Stimulated activated CD4-positive, alpha-beta T cell treated with anti-CD3 and anti-CD28 coated beads, Interleukin-1b, Interleukin-23, amount 100 ng/mL, for 48 hours (primary cell): ENCODE results near the gene PNLIPRP2.

ENCODE experiments used
- DNase-seq: peaks from one replicate; pipeline ENCODE4 v3.0.0-alpha.2; 2020

Gene PNLIPRP2

DNA sequence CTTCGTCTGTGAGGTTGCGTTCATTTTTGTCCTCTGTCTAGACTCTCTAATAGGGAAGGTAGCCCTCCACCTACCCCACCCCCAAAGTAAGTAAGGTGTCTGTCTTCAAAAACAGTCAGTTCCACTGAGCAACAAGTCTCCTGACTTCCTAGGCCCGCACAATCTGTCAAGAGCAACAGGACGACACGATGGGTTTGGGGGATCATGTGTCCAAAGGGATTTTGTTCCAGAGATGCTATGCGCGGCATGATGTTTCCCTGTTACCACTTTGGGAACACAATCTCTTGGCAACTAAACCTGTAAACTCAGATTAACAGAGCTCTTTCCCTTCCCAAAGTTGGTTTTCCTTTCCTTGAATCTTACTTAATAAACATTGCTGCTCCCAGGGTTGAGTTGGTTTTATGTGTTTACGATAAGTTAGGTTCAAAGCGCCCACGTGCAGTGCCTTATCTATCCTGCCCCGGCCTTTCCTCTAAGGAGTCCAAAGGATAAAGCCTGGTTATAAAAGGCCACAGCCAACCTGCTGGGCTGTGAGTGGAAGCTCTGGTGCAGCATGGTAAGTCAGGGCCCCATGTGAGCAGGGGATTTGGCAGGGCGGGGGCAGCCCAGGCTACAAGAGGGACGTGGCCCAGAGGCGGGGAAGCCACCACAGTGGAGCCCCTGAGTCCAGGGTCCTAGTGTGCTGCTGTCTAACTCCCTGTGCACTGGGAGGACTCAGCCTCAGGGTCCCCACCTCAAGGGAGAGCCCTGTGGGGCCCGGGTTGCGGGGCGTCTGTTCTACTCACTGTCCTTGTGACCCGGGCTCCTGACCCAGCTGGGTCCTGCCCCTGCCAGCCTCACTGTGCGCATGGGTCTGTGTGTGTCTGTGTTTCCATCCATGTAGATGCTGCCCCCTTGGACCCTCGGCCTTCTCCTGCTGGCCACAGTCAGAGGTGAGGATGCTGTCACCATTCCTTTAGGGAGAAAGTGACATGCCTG, at the start of gene PNLIPRP2:
Gene PNLIPRP2, plus strand, starts transcription at position 531 of the 978 bp plus-strand sequence.
- DNase-seq: no peak

DNA sequence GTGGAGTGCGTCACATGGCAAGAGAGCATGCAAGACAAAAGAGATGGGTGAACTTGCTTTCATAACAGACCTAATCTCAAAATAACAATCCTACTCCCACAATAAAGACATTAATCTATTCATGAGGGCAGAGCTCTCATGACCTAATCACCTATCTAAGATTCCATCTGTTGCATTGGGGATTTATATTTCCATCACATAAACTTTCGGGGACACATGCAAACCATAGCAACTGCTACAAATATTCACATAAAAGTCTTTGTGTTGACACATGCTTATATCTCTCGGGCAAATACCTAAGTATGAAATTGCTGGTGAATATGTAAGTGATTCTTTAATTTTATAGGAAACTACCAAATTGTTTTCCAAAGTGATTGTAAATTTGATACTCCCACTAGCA, 46.0 kb upstream of the PNLIPRP2 start:
- DNase-seq: no peak

DNA sequence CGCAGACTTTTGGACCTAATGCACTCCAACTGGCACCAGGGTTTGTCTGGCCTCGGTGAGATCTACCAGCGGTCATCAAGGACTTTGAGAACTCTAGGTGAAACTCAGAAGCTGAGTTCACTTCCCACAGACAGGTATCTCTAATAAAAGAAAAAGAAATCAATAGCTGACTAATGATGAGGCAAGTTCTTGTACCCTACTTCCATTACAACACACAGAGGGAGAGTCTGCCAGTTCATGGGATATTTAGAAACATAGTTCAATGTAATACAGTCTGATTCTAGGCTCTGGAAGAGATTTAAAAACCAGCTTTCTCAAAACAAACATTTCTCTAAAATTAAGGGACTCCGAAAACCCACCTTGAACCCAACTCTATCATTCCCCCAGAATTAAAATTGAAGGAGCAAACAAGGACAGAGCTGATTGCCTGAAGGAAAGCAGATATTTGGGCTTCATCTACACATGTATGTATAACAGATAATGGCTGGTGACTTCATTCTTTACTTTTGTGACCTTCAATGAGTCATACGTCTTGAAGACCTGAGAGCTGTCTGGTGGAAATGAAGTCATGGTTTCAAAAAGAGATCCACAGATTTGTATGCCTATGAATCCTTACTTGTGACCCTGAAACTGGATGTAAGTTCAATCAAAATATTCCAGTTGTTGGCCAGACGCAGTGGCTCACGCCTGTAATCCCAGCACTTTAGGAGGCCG, 32.7 kb upstream of the PNLIPRP2 start:
- no peak for DNase-seq

DNA sequence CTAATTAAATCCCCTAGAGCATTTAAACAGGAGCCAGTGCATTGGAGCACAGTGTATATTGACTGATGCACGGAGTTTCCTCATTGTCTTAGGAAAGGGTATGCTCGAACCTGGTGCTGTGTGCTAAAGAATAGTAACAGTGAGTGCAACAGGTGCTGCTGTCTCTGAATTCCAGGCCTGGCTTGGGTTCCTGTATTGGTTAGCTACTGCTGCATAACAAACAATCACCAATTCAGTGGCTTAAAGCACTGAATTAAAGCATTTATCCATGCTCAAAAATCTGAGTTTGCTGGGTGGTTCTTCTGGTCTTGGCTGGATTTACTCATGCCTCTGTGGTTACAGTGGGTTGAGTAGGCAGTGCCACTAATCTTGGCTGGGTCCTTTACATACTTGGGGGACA, 31.8 kb upstream of the PNLIPRP2 start:
- no peak for DNase-seq

DNA sequence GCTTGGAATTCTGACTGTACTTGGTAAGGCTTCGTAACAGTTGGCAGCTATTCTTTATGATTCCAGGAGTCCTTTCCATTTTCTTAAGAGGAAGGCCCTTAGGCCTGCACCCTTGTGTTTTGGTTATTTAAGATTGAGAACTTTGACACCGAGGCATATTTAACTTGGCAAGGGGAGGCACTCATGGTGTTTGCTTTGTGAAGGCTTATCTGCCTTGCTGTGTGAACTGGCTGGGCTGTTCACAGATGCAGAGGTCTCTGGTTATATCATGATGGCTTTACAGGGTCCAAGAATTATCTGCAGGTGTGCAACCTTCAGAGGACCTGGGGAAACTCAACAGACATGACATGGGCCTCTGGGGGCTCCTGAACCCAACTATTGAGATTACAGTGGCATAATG, 30.8 kb upstream of the PNLIPRP2 start:
- DNase-seq: no peak

DNA sequence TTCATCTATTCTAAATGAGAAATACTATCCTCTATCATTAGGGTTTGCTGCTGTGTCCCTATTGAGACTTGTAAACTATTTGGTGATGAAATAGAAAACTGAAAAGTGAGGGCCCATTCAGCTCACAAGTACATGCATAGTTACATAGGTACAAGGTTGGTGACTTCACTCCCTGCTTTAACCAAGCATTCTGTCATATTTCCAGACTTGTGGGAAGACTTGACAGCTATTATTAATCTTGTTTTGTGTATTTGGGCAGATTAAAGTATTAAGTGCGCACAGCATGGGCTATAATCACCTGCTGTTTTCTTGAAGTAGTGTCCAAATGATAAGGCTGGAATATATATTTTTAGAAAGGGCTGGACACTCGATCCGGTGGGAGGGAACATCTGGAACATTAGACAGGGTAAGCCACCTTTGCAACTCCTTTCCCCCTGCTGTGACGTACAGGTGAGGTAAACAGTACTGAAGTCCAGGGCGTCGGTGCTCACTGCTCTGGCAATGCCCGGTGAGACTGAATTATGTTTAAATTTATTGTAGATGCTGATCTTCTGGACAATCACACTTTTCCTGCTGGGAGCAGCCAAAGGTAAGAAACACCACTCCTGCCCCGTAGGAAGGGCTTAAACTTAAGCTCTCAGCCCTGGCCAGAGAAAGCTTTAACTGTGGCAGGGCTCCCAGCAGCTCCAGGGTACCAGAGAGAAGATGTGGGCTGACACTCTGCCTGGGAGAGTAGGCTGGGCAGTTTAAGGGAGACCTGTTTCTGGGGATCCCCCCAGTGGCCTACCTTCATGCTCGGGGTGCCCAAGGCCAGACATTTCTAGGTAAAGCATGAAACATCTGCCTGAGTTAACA, 29.9 kb upstream of the PNLIPRP2 start, which contains the start of gene PNLIPRP1:
Gene PNLIPRP1, plus strand, starts transcription at position 370 of the 855 bp plus-strand sequence. Its CDS starts 171 bp downstream, at position 541.
- no peak for DNase-seq

DNA sequence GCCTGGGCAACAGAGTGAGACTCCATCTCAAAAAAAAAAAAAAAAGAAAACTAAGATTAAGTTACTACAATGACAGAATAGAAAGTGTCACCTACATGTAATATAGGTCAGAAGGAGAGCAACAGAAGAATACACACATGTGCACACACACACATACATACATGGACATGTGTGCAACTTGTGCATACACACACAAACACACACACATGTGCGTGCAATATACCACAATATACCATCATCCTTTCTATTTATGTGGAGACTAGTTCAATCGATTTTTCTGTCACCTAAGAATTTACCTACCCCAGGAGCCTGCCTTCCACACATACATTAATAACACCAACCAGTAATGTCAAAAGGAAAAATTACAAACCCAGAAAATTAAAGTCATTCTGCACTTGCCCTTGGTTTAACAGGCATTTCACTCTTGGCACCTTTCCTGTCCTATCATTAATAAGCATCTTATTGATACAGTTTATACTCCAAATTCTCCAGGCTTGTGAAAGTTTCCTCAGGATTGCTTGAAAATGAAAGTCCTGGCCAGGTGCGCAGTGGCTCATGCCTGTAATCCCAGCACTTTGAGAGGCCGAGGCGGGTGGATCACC, 27.5 kb upstream of the PNLIPRP2 start:
- DNase-seq: no peak

DNA sequence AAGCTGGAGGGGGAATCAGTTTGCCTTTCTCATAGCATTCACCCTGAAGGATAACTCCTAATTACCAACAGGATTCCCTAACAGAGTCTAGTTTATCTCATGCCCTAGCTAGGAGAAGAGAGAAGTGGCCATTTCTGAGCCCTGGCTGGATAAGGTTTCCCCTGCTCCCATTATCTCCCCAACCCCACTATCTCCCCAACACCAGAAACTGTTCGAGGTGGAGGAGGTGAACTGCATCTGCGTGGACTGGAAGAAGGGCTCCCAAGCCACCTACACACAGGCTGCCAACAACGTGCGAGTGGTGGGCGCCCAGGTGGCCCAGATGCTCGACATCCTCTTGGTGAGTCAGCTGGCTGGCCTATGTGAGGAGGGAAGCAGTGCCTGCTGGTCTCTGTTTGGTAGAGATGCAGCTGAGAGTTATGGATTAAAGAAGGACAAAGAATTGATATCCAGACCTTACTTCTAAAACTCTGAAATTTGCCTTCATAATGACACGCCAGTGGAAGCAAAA, 26.2 kb upstream of the PNLIPRP2 start:
- DNase-seq: no peak

DNA sequence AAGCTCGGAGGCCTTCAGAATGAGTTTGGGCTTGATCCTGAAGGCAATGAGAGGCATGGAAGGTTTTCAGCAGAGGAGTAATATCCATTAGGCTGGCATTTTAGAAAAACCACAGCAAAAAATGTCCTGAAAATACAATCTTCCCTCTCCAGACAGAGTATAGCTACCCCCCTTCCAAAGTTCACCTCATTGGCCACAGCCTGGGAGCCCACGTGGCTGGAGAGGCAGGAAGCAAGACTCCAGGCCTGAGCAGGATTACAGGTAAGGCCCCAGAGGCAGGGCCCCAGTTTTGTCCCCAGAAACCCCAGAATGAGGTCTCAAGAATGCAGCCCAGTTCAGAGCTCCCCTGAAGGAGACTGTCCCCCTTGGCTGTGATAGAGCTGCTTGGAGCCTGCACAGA, 24.7 kb upstream of the PNLIPRP2 start:
- no peak for DNase-seq

DNA sequence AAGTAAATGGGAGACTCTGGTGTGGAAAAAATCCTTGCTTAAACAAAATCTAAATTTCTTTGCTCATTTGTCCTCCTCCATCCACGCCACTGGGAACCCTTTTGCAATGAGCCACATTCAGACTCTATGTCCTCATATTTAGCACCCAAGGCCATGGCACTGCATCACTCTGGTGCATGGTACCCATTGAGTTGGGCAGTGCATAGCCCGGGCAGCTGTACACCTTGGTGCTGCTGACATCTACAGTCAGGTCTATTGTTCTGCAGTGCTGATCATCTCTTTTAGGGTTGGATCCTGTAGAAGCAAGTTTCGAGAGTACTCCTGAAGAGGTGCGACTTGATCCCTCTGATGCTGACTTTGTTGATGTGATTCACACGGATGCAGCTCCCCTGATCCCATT, 23.2 kb upstream of the PNLIPRP2 start:
- DNase-seq: no peak

DNA sequence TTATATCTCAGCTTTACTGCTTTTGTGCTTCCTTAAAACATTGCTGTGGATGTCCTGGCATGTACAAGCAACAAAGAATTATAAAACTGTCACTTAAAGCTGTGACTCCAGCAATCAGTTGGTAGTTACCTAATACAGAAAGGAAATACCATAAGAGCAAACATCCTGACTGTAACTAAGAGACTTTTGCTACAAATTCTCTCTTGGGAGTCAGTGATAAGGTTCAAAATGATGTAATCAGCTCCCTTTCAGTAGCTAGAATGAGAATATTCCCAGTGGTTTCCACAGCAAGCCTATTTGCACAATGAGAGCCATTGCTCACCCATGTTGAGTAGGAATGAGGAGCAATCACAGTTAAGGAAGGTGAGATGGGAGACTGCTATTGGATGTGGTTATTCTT, 22.4 kb upstream of the PNLIPRP2 start:
- DNase-seq: no peak

DNA sequence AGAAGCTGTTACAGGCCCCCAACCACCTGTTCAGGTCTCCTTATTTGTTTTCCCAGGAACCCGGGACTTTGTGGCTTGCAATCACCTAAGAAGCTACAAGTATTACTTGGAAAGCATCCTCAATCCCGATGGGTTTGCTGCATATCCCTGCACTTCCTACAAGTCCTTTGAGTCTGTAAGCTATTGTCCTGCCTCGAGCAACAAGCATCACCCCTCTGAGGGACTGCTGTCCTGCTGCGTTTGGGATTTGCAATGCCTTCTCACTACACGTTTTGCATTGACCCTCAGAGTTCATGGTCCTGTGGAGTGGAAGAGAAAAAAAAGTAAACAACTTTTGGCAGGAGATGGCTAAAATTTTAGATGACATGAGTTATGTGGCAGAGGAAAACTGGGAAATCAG, 20.8 kb upstream of the PNLIPRP2 start:
- no peak for DNase-seq

DNA sequence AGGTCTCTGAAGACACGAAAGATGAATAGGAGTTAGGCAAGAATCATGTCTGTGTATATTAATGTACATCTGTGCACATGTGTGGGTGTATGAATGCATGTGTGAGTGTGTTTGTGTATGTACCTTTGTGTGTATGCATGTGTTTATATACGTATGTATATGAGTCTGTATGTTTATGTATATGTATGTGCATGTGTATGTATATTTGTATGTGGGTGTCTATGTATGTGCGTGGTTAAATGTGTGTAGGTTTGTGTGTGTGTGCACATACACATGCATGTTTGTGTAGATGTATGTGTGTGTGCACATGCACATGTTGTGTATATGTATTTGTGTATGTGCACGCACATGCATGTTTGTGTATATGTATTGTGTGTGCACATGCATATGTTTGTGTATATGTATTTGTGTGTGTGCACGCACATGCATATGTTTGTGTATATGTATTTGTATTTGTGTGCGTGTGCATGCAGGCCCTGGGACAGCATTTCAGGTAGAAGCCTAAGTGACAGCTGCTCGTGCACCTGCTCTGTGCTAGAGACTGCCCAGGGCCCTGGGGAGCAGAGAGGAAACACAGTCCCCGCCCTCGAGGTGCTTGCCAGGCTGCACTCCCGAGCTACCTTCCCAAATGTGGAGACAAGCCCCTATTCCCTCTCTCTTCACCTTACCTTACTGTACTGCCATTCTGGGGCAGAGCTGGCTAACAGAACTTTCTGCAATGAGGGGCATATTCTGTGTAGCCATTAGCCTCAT, 17.9 kb upstream of the PNLIPRP2 start:
- DNase-seq: no peak

DNA sequence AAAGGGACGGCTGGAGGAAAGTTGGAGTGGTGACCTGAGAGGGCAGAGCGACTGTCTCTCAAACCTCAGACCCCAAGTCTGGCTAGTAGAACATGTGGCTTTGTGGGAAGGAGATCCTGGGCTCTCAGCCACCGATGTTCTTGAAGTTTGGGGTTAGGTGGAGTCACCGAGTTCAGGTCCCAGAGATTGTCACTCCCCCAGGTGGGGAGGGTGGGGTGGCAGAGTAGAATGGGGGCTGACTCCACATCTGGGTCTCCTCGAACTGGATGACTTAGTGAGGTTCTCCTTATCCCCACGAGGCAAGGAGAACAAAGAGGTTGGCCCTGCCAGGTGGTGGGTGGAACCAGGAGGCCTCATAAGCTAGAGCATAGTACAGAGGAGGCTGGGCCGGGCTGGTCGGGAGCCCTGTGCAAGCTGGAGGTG, 14.7 kb upstream of the PNLIPRP2 start:
- no peak for DNase-seq

DNA sequence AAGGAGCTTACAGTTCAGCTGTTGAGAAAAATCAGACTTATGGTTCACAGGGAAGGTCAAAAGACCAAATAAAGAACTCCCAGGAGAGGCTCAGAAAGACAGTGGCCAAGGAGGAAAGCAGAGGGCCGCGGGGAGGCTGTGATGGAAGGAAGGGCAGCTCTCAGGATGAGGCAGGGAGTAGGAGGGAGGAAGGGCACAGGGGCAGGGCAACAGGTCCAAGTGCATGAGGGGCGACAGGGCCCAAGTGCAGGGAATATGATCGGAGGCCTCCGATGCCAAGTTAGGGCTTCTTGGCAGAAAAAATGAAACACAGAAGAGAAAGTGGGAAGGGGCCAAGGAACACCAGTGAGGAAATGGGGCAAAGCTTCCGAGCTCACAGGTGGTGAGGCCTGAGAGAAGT, 13.4 kb upstream of the PNLIPRP2 start:
- DNase-seq: no peak

DNA sequence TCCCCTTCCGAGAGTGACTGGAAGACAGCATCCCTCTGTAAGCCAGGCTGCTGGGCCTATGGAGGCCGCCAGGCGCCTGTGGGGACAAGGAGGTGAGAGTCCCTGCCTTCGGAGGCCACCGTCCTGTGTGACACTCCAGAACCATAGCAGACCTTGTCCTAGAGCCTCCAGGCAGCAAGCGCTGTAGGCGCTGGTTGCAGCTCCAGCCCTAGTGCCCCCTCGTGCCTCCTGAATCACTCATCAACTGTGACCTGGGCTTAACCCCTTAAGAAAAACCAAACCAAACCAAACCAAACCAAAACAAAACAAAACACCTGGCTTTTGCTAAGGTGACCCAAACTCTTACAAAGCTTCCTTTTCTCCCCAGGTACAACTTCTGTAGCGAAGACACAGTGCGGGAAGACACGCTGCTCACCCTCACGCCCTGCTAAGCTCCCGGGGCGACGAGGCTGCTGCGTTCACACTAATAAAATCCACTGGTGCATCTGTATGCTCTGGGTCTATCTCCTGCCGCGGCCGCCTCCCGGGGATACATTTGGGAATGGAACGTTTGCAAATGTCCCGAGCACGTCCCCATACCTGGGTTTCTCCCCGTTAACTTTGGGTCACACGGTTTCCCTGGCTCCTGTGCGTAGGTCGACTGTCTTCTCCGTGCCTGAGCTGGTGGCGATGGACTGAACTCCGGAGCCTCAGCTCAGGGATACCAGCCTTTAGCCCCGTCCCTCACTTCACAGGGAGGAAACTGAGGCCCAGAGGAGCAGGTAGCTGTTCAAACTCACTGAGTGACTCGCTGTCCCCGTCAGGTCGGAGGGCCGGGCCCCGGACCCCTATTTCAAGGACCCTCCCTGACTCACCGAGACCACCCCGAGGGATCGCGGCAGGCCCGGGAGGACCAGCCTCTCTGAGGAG, 11.8 kb upstream of the PNLIPRP2 start:
- no peak for DNase-seq

DNA sequence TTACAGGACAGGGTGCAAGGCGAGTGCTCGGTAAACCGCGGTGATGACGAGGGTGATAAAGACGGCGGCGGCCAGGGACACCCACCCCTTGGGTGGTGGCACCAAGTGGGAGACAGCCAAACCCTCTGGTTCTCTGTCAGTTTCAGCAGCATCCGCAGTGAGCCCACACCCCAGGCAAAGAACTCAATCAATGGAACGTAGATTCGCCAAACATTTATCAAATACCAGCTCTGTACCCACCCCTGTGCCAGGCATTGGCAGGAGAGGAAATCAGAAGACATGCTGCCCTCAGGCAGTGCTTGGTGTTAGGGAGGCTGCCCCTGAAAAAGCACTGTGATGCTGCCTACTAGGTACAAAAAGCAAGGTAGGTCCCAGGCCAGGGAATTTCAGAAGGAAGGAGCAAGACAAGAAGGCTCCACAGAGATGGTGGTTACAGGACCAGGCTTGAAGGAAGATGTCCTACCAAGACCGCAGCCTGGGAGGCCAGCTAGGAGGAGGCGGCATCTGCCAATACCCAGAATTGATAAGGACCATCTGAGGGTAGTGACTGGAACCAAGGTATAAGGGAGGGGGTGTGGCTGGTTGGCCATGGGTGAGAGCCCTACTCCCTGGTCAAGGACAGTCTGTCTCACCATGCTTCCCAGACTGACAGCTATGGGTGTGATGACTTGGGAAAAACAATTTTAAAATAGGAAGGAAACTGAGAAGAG, 10.2 kb upstream of the PNLIPRP2 start:
- no peak for DNase-seq

DNA sequence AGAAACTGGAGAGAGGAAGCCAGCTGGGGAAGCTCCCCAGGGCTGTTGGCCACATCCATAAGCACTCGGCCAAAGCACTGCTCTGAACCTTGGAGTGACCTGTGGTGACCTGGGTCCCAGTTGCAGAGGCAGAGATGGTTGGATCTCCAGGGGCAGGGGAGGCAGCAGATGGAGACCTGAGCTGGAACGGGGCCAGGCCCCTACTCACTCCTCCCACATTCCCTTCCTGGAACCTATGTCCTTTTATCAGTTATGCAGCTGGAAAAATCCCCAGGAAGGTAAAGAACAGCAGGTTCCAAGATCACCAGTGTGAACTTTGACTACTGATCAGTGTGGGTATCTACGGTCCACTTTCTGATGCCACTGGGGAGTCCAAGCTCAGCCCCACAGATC, 9.6 kb upstream of the PNLIPRP2 start:
- DNase-seq: no peak

DNA sequence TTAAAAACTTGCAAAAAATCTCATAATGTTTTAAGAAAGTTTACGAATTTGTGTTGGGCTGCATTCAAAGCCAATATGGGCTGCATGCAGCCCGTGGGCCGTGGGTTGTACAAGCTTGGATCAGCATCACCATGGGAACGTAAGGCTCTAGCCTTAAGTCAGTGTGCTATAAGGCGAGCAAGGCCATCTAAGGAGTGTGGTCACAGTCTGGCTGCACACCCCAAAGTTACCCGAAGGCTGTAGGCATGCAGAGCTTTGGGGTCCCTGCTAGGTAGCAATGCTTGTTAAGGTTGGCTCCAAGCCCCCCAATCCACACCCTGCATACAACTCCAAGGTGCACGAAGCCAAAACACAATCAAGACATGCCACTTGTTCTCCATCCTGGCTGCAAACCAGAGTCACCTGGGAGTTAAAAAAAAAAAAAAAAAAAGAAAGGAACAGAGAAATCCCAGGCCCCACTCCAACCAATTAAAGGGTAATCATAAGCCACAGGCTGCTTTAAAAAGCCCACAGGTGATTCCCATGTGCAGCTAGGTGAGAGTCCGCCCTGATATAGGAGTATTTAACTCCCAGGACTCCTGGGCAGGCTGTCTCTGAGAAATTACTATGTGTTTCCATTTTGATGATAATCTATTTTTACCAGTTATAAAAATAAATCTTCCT, 8.5 kb upstream of the PNLIPRP2 start:
- DNase-seq: no peak
